HG03460 (cell line): ENCODE results near the gene B9D2.
"Not testable (repeated sequence)": the region's sequence is repeated elsewhere in the genome, so short reads cannot be mapped to it uniquely, and the experiment has no call there.

Experiments
- ATAC-seq: cut with Tn5 transposase; IDR thresholded peaks from one replicate; pipeline ENCODE4 v1.9.1; 2021; ENCODE audit not compliant: unreplicated experiment

B9D2 gene

GRCh38 chr19:41391618-41392017 is 27.7 kb upstream of the B9D2 start:
- ATAC-seq: no peak

GRCh38 chr19:41386442-41386841 is 22.5 kb upstream of the B9D2 start:
- no peak for ATAC-seq

GRCh38 chr19:41384351-41384750 is 20.4 kb upstream of the B9D2 start:
- no peak for ATAC-seq

DNA sequence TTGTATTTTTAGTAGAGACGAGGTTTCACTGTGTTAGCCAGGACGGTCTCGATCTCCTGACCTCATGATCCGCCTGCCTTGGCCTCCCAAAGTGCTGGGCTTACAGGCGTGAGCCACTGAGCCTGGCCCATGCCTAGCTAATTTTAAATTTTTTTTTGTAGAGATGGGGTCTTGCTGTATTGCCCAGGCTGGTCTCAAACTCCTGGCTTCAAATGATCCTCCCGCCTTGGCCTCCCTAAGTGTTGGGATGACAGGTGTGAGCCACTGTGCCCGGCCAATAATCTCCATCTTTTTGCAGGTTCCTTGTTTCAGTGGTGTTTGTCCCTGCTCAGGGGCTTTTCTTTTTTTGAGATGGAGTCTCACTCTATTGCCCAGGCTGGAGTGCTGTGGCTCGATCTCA is 17.6 kb upstream of the B9D2 start:
- not testable (repeated sequence) for ATAC-seq

DNA sequence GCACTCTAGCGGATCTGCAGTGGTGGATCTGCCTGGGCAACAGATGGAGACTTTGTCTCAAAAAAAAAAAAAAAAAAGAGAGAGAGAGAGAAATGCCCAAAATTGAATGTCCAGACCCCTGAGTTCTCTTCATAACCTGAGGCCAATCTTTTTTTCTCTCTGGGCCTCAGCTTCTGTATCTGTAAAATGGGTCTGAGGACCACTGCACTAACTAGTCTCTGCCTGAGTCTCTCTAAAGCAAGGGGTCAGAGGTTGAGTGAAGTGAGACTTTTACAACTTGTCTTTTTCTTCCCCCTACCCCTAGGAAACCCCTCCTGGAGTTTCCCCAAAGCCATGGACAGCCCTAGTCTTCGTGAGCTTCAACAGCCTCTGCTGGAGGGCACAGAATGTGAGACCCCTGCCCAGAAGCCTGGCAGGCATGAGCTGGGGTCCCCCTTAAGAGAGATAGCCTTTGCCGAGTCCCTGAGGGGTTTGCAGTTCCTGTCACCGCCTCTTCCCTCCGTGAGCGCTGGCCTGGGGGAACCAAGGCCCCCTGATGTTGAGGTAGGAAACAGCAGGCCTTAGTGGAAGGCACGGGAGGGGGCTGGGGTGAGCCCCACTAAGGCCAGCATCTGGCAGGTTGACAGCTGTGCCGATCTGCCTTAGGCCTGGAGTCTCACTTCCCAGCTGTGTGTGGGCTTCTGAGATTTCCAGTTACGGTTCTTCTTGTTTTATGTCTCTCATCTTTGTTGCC is 14.2 kb upstream of the B9D2 start:
- peak; percentile 66 for ATAC-seq

- no peak for ATAC-seq
Measured at GRCh38 chr19:41376998-41377365, 13.0 kb upstream of the B9D2 start.

DNA sequence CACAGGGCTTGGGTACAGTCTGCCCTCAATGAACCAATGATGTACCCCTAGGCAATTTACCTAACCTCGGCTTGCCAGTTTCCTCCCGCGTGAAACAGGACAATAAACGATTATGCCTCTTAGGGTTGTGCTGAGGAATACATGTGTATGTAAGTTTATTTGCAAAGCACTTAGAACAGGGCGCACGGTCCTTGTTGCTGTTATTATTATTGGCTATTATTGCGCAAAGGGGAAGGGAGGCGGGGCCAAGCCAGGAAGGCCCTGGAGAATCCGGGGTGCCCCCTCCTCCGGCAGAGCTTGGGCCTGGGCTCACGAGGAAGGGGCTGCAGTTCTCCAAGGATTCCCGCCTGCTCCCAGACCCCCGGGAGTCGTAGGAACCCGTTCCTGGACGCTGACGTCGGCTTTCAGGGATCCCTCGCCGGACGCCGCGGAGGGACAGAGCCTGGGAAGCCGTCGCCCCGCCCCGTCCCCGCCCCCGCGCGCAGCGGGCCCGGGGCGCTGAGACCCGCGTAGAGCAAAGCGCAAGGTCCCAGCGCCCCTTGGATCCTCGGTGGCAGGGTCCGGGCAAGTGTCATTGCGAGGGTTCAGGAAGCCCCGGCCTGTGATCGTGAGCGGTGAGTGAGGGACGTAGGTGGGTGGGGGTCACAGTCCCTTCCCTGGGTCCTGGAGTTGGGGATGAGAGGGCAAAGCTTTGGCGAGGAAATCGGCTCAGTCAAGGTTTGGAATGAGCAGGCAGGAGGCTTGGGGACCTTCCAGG is 12.5 kb upstream of the B9D2 start, which contains the start of gene TMEM91:
TMEM91 (plus strand) TSS at position 293 of the 757 bp plus-strand sequence. CDS start 1,777 bp downstream, outside the sequence.
- ATAC-seq: no peak

- no peak for ATAC-seq
Measured at GRCh38 chr19:41373993-41374392, 10.0 kb upstream of the B9D2 start.

DNA sequence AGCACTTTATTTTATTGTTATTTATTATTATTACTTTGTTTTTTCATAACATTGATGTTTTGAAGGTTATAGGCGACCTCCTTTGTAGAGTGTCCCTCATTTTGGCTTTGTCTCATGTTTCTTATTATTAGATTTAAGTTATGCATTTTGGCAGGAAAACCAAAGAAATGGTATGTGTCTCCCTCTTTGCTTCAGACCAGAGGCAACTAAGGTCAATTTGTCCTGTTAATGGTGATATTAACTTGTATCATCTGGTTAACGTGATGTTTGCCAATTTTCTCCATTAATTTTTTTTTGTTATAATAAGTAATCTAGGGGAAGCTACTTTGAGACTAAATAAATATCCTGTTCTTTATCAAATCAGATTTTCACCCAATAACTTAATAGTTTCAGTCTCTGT is 8.6 kb upstream of the B9D2 start:
- no peak for ATAC-seq

DNA sequence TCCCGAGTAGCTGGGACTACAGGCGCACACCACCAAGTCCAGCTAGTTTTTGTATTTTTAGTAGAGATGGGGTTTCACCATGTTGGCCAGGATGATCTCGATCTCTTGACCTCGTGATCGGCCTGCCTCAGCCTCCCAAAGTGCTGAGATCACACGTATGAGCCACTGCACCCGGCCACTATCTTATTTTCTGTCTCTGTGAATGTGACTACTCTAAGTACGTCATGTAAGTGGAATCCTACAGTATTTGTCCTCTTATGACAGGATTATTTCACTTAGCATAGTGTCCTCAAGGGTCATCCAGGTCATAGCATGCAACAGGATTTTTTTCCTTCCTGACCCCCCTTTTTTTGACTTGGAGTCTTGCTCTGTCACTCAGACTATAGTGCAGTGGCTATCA is 7.6 kb upstream of the B9D2 start:
- no peak for ATAC-seq

DNA sequence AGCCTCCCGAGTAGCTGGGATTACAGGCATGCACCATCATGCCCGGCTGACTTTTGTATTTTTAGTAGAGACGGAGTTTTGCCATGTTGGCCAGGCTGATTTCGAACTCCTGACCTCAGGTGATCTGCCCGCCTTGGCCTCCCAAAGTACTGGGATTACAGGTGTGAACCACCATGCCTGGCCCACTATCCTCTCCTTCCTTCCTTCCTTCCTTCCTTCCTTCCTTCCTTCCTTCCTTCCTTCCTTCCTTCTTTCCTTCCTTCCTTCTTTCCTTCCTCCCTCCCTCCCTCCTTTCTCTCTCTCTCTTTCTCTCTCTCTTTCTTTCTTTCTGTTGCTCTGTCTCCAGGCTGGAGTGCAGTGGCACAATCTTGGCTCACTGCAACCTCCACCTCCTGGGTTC is 7.2 kb upstream of the B9D2 start:
- ATAC-seq: not testable (repeated sequence)

- ATAC-seq: no peak
Measured at GRCh38 chr19:41369769-41370168, 5.8 kb upstream of the B9D2 start.

- ATAC-seq: peak; percentile 36
Measured at GRCh38 chr19:41367848-41368301, 3.9 kb upstream of the B9D2 start.

DNA sequence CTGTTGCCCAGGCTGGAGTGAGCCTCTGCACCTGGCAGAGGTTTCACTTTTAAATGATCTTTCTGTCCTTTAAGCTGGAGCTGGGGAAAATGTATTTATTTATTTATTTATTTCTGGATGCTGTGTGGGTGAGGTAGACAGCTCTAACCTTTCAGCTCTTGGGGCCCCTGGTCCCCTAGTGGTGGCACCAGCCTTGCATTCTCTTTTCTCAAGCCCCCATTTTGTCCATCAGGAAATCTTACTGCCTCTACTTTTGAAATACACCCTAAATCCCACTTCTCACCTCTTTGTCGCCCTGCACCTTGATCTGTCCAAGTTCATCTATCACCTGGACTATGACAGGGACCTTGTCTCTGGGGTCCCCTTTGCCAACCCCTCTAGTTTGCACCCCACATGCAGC is 2.1 kb upstream of the B9D2 start:
- ATAC-seq: no peak

DNA sequence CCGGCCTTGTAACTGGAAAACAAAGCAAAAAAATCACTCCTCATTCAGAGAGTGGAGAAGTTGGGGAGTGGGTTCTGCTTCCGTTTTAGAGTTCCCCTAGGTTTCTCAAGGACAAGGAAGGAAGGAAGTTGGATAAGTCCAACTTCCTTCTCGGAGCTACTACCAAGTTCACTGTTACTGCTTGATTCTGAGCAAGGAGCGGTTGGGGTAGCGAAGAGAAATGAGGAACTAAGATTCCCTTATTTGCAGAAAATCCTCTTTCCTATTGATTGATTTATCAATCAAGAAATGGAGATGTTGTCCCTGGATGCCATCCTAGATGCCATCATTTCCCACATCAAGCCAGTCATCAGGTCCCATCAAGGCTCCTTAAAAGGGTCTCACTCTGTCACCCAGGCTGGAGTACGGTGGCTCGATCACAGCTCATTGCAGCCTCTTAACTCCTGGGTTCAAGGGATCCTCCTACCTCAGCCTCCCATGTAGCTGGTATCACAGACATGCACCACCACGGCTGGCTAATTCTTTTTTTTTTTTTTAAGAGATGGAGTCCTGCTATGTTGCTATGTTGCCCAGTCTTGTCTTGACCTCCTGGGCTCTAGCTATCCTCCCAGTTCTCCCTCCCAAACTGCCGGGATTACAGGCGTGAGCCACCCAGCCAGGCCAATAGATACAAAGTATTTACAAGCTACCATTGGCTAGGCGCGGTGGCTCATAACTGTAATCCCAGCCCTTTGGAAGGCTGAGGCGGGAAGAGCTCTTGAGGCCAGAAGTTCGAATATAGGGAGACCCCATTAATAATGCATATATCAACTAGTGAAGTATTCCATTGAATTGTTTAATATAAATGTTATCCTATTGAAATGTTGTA is 809 bp upstream of the B9D2 start:
- ATAC-seq: no peak

- ATAC-seq: no peak
Measured at GRCh38 chr19:41363371-41363752, 587 bp downstream of the B9D2 start.

DNA sequence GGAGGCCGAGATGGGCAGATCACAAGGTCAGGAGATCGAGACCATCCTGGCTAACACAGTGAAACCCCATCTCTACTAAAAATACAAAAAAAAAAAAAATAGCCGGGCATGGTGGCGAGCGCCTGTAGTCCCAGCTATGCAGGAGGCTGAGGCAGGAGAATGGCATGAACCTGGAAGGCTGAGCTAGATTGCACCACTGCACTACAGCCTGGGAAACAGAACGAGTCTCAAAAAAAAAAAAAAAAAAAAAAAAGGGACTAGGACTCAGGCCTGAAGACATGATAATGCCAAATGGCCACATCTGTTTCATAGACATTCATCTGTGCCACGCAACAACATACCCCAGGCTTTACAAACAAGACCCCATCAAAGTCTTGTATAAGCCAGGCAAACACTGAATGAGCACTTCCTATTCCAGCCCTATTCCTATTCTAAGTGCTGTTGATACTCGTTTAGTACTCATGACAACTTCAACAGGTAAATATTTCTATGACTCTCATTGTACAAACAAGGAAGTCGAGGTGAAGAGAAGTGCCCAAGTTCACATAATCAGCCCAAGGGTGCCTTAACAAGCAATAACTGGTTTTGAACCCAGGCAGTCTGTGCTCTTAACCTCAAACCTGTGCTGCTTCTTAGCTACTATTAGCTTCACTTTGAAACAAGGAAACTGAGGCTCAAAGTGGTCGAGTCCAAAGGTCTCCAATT is 1.7 kb downstream of the B9D2 start:
- ATAC-seq: no peak

DNA sequence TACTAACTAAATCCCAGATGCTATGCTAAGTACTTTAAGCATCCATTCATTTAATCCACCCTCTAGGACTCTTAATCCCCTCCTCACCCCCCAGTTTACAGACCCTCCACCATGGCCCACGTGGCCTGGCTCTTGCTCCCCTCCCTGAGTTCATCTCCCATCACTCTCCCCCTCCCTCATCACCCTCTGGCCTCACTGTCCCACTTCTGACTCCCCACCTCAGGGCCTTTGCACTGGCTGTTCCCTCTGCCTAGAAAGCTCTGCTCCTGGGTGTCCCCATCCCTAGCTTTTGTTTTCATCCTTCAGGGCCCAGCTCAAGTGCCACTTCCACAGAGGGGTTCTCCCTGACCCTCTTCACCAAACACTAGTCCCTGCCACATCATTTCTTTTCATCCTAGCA is 4.2 kb downstream of the B9D2 start:
- ATAC-seq: no peak

- ATAC-seq: no peak
Measured at GRCh38 chr19:41357746-41358145, 6.2 kb downstream of the B9D2 start.

- no peak for ATAC-seq
Measured at GRCh38 chr19:41356984-41357739, 6.8 kb downstream of the B9D2 start.
